Erythroblast (primary cell): ENCODE data around the gene NXT1.

ENCODE experiments used
- DNase-seq, 2 experiments: peaks; one replicate each; lab custom pipeline; 2025; lab: John Stamatoyannopoulos, UW
- GATA1 ChIP-seq: IDR thresholded peaks from 2 replicates; pipeline ENCODE4 v1.6.1; 2011; ENCODE audit warnings: low read depth, mild to moderate bottlenecking, control low read depth, low read length, moderate library complexity
- POLR2A ChIP-seq: IDR thresholded peaks from 2 replicates; pipeline ENCODE4 v1.6.1; 2011; ENCODE audit warnings: mild to moderate bottlenecking, low read length

NXT1 gene

DNA sequence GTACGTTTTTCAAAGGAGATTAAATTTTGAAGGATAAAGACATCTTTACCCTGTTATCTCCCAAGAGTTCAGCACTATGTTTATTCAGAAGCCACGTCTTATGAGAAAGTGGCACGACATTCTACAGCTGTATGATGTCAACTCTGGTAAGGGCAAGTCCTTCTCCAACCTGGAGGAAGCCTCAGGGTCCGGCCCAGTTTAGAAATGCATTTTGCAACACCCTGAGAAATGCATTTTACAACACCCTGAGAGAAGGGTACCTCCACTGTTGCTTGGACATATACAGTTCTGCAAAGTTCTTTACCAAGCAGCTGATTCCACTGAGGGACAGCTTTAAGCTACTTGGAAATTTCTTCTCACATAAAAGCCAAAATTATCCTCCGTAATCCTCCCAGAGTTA lies 53.2 kb downstream of the NXT1 start:
- TF ChIP-seq POLR2A = no peak
- no peak for TF ChIP-seq GATA1

GRCh38 chr20:23404196-23404595 lies 53.6 kb downstream of the NXT1 start:
- DNase-seq = no peak
- no peak for TF ChIP-seq GATA1
- no peak for TF ChIP-seq POLR2A

More for the DNA sequence above, 53.2 kb downstream of the NXT1 start:
- DNase-seq = no peak
